ENCODE data around the gene SEMA5B.
A peak's percentile ranks its signal among the peaks of the same experiment; 100 is the strongest.

The SEMA5B gene

GRCh38 chr3:122942239-122942638, 85.3 kb downstream of the SEMA5B start:
- DNase-seq, result no peak

- DNase-seq, result no peak
These were observed 86.0 kb downstream of the SEMA5B start for GRCh38 chr3:122941228-122942206.

GRCh38 chr3:122940628-122941086, 86.9 kb downstream of the SEMA5B start:
- no peak for DNase-seq

- peak; percentile 18 for DNase-seq
These were observed 88.7 kb downstream of the SEMA5B start for GRCh38 chr3:122938783-122939425.

- peak; percentile 8 for DNase-seq
These were observed 89.8 kb downstream of the SEMA5B start for GRCh38 chr3:122937745-122938144.

GRCh38 chr3:122936986-122937385, 90.6 kb downstream of the SEMA5B start:
- peak; percentile 63 for DNase-seq

- DNase-seq, result peak; percentile 46
These were observed 91.2 kb downstream of the SEMA5B start for GRCh38 chr3:122936335-122936734.

GRCh38 chr3:122934251-122934650, 93.3 kb downstream of the SEMA5B start:
- DNase-seq, result no peak

GRCh38 chr3:122932251-122932967, 95.2 kb downstream of the SEMA5B start:
- DNase-seq, result no peak

- no peak for DNase-seq
These were observed 95.9 kb downstream of the SEMA5B start for GRCh38 chr3:122931636-122932035.

GRCh38 chr3:122930063-122930997, 97.2 kb downstream of the SEMA5B start:
- DNase-seq, result no peak

- peak; percentile 19 for DNase-seq
These were observed 98.1 kb downstream of the SEMA5B start for GRCh38 chr3:122929188-122930062.

GRCh38 chr3:122928396-122929187, 99.0 kb downstream of the SEMA5B start:
- DNase-seq, result no peak

- no peak for DNase-seq
These were observed 99.8 kb downstream of the SEMA5B start for GRCh38 chr3:122927726-122928125.

GRCh38 chr3:122926811-122927210, 100.8 kb downstream of the SEMA5B start:
- no peak for DNase-seq

- no peak for DNase-seq
These were observed 101.2 kb downstream of the SEMA5B start for GRCh38 chr3:122926322-122926721.

- no peak for DNase-seq
These were observed 101.8 kb downstream of the SEMA5B start for GRCh38 chr3:122925756-122926155.

GRCh38 chr3:122924056-122924455, 103.5 kb downstream of the SEMA5B start:
- DNase-seq, result no peak

- DNase-seq, result no peak
These were observed 104.0 kb downstream of the SEMA5B start for GRCh38 chr3:122923611-122924010.

Data from NCI-H69 (cell line).